ENCODE data around the gene SARS1. TPM values are rescaled to one million over a fixed set of nuclear protein-coding genes. Genes with fewer than 3 reads are reported as not detected.

The SARS1 gene
- total and polyA plus RNA-seq, 2 of the 8 experiments (the other 6 are each of a cell fraction or from before 2014, with no cell fraction given): 83.1 to 146 TPM

- WGBS, 2 experiments (ENCODE audit: extremely low coverage in 1 of 2, insufficient coverage in 1 of 2, insufficient read length in 1 of 2, insufficient replicate concordance in 2 of 2, low coverage in 1 of 2, low lambda C conversion rate in 2 of 2, missing lambda C conversion rate in 1 of 2): 93% methylated on average over 11 of the region's 11 CpGs; no CpG with 5 or more reads in 1 of the 2 experiments
These were observed 53.2 kb downstream of the SARS1 start for GRCh38 chr1:109266965-109267364.

More at GRCh38 chr1:109266965-109267364, 53.2 kb downstream of the SARS1 start:
- Histone ChIP-seq H3K9me3 (ENCODE audit: insufficient read depth in 2 of 2, low read depth in 1 of 2, low read length in 1 of 2) (no peaks in the 10 kb centered on the region), H3K23ac (ENCODE audit: insufficient read length) (no peak overlapping the region), H3K23me2 (ENCODE audit: low read depth, low read length) (no peaks in the 10 kb centered on the region), H3K27me3 (replicated peaks in 1 of 4; ENCODE audit: control insufficient read depth in 3 of 4, extremely low read depth in 1 of 4, insufficient read depth in 3 of 4, low read length in 3 of 4) (no peaks in the 10 kb centered on the region), H2AFZ (ENCODE audit: low read length) (no peak overlapping the region), H4K5ac (ENCODE audit: insufficient read length, low read depth, low read length) (no peak overlapping the region), H3K56ac (replicated peaks; ENCODE audit: insufficient read length, low read depth, low read length) (no peak overlapping the region), H4K91ac (replicated peaks; ENCODE audit: insufficient read length, low read length) (no peak overlapping the region), H4K8ac (ENCODE audit: extremely low read depth, insufficient read depth, low read length) (no peak overlapping the region), H2BK120ac (replicated peaks; ENCODE audit: low read depth, low read length) (no peak overlapping the region), H3K18ac (ENCODE audit: extremely low read depth, low read length) (no peak overlapping the region), H3K9ac (replicated peaks in 1 of 4; ENCODE audit: extremely low read depth in 1 of 4, low read depth in 3 of 4, low read length in 3 of 4) (no peak overlapping the region), H3K79me2 (ENCODE audit: control insufficient read depth in 1 of 2, insufficient read depth in 2 of 2, low read length in 2 of 2) (no peaks in the 10 kb centered on the region), H2BK5ac (ENCODE audit: low read depth, low read length) (no peak overlapping the region), H2AK5ac (ENCODE audit: low read depth, low read length) (no peak overlapping the region), H3K36me3 (ENCODE audit: control insufficient read depth in 2 of 4, insufficient read depth in 4 of 4, low read length in 3 of 4) (peaks cover 15 to 34% (median 23%) of the 10 kb centered on the region in 4 experiments; a peak in 6 of 8 replicates), H3K14ac (ENCODE audit: insufficient read length) (no peak overlapping the region), H3K4ac (replicated peaks; ENCODE audit: insufficient read length, low read depth, low read length) (no peak overlapping the region), H2BK12ac (ENCODE audit: low read depth, low read length) (no peak overlapping the region), H4K20me1 (replicated peaks in 1 of 2; ENCODE audit: control insufficient read depth in 1 of 2, insufficient read depth in 2 of 2, low read length in 2 of 2) (peaks cover 0 to 10% of the 10 kb centered on the region in 2 experiments), H3K79me1 (ENCODE audit: low read depth, low read length) (no peaks in the 10 kb centered on the region), H3K27ac (ENCODE audit: low read depth, low read length) (no peak overlapping the region), H3K4me1 (replicated peaks in 1 of 4; ENCODE audit: control insufficient read depth in 3 of 4, insufficient read depth in 4 of 4, low read length in 3 of 4) (peaks cover 0 to 4% (median under 1%) of the 10 kb centered on the region in 4 experiments; a peak in 1 of 7 replicates), H3K4me3 (ENCODE audit: extremely low read depth in 1 of 4, insufficient read depth in 2 of 4, low read depth in 3 of 4, low read length in 4 of 4) (no peak overlapping the region), H2BK15ac (ENCODE audit: low read length) (no peak overlapping the region), H3K4me2 (ENCODE audit: insufficient read depth in 1 of 2, low read depth in 2 of 2, low read length in 2 of 2) (no peak overlapping the region), H2BK20ac (ENCODE audit: low read length) (no peak overlapping the region)
- POLR2A ChIA-PET (ENCODE audit: partially characterized antibody): interaction anchor here (0.6 kb wide), 1 partner anchor 104 kb away, joined by 3 read pairs; no protein-coding TSS in a partner anchor
- CTCF ChIA-PET (ENCODE audit: partially characterized antibody): interaction anchor here (0.9 to 8.5 kb wide), 8 partner anchors 10 to 132 kb away, joined by 3 to 95 read pairs (median 15); partner anchors contain the start of gene SORT1
- DNase-seq (ENCODE audit: low read depth in 1 of 2, low spot score in 2 of 2) (no peak), FAIRE-seq (no peak)
- TF ChIP-seq RAD21 (IDR thresholded peaks at IDR 0.05 in 1 of 2, conservative IDR thresholded peaks at IDR 0.05 in 1 of 2; ENCODE audit: low read depth in 2 of 2, low read length in 2 of 2) (no peak), MAFK (IDR thresholded peaks at IDR 0.05; ENCODE audit: low read depth, low read length) (no peak), TAF7 (optimal IDR thresholded peaks at IDR 0.05; ENCODE audit: borderline replicate concordance, low read depth, low read length) (no peak)
